Measurements from ENCODE around the gene RAET1L. TPM values are rescaled to one million over a fixed set of nuclear protein-coding genes. Genes with fewer than 3 reads are reported as not detected.
"Not testable (repeated sequence)": the region's sequence is repeated elsewhere in the genome, so short reads cannot be mapped to it uniquely, and the experiment has no call there.

Gene RAET1L
- total RNA-seq, 2 experiments from 2014 or later, result not detected

GRCh38 chr6:149990661-149991471 lies 34.5 kb downstream of the RAET1L start:
- Mint-ChIP-seq H3K4me3 (peak overlapping the region; percentile 68), H3K9me3 (peaks cover 9% of the 10 kb centered on the region), H3K4me1 (peaks cover 33% of the 10 kb centered on the region), H3K36me3 (ENCODE audit: low read depth) (peaks cover 8% of the 10 kb centered on the region), H3K27me3 (peaks cover 93% of the 10 kb centered on the region), H3K27ac (peak overlapping the region; percentile 54)
- peak; percentile 27 for DNase-seq
- POLR2A ChIA-PET, result no interaction called here
- CTCF ChIA-PET, result interaction anchor here (1.5 kb wide), 1 partner anchor 16 kb away, joined by 3 read pairs; no protein-coding TSS in a partner anchor

- Mint-ChIP-seq H3K4me1 (peaks cover 33% of the 10 kb centered on the region), H3K36me3 (ENCODE audit: low read depth) (peaks cover 8% of the 10 kb centered on the region), H3K27me3 (peaks cover 94% of the 10 kb centered on the region), H3K27ac (no peak overlapping the region), H3K4me3 (peak overlapping the region; percentile 68), H3K9me3 (peaks cover 9% of the 10 kb centered on the region)
- POLR2A ChIA-PET, result no interaction called here
- CTCF ChIA-PET, result no interaction called here
- no peak for DNase-seq
Observed at GRCh38 chr6:149990212-149990660, 35.1 kb downstream of the RAET1L start.

- CTCF ChIA-PET, result no interaction called here
- H3K9me3 Mint-ChIP-seq, result peaks cover 9% of the 10 kb centered on the region
- no peak for DNase-seq
- POLR2A ChIA-PET, result no interaction called here
- peak overlapping the region; percentile 46 for H3K27ac Mint-ChIP-seq
- no peak overlapping the region for H3K4me3 Mint-ChIP-seq
- H3K4me1 Mint-ChIP-seq, result peaks cover 33% of the 10 kb centered on the region
- H3K27me3 Mint-ChIP-seq, result peaks cover 93% of the 10 kb centered on the region
- H3K36me3 Mint-ChIP-seq (ENCODE audit: low read depth), result peaks cover 8% of the 10 kb centered on the region
Observed at GRCh38 chr6:149988550-149989346, 36.6 kb downstream of the RAET1L start.

- CTCF ChIA-PET, result no interaction called here
- Mint-ChIP-seq H3K9me3 (peaks cover 9% of the 10 kb centered on the region), H3K27ac (no peak overlapping the region), H3K36me3 (ENCODE audit: low read depth) (peaks cover 8% of the 10 kb centered on the region), H3K27me3 (peaks cover 89% of the 10 kb centered on the region), H3K4me3 (no peak overlapping the region), H3K4me1 (peaks cover 33% of the 10 kb centered on the region)
- DNase-seq, result no peak
- POLR2A ChIA-PET, result no interaction called here
Observed at GRCh38 chr6:149987602-149988107, 37.7 kb downstream of the RAET1L start.

- Mint-ChIP-seq H3K36me3 (ENCODE audit: low read depth) (peaks cover 7% of the 10 kb centered on the region), H3K9me3 (peaks cover 9% of the 10 kb centered on the region), H3K4me1 (peaks cover 25% of the 10 kb centered on the region), H3K4me3 (no peak overlapping the region), H3K27ac (no peak overlapping the region), H3K27me3 (peaks cover 86% of the 10 kb centered on the region)
- ChIA-PET POLR2A (no interaction called here), CTCF (no interaction called here)
- no peak for DNase-seq
Observed at GRCh38 chr6:149985481-149985937, 39.8 kb downstream of the RAET1L start.

GRCh38 chr6:149984773-149985172 lies 40.6 kb downstream of the RAET1L start:
- POLR2A ChIA-PET, result no interaction called here
- Mint-ChIP-seq H3K36me3 (ENCODE audit: low read depth) (peaks cover 6% of the 10 kb centered on the region), H3K27me3 (peaks cover 82% of the 10 kb centered on the region), H3K4me3 (no peak overlapping the region), H3K4me1 (peaks cover 18% of the 10 kb centered on the region), H3K27ac (no peak overlapping the region), H3K9me3 (peaks cover 9% of the 10 kb centered on the region)
- CTCF ChIA-PET, result interaction anchor here (0.8 kb wide), 1 partner anchor 81 kb away, joined by 3 read pairs; no protein-coding TSS in a partner anchor
- DNase-seq, result no peak

GRCh38 chr6:149983145-149983544 lies 42.2 kb downstream of the RAET1L start:
- DNase-seq, result no peak
- Mint-ChIP-seq H3K27ac (no peak overlapping the region), H3K4me1 (peaks cover 8% of the 10 kb centered on the region), H3K4me3 (no peak overlapping the region), H3K36me3 (ENCODE audit: low read depth) (peaks cover 2% of the 10 kb centered on the region), H3K9me3 (peaks cover 4% of the 10 kb centered on the region), H3K27me3 (peaks cover 79% of the 10 kb centered on the region)
- ChIA-PET CTCF (no interaction called here), POLR2A (no interaction called here)

- no peak for DNase-seq
- CTCF ChIA-PET, result no interaction called here
- no peaks in the 10 kb centered on the region for H3K36me3 Mint-ChIP-seq (ENCODE audit: low read depth)
- H3K4me1 Mint-ChIP-seq, result peaks cover 8% of the 10 kb centered on the region
- POLR2A ChIA-PET, result no interaction called here
- H3K27me3 Mint-ChIP-seq, result peaks cover 75% of the 10 kb centered on the region
- no peak overlapping the region for H3K27ac Mint-ChIP-seq
- H3K9me3 Mint-ChIP-seq, result no peaks in the 10 kb centered on the region
- no peak overlapping the region for H3K4me3 Mint-ChIP-seq
Observed at GRCh38 chr6:149979293-149979692, 46.0 kb downstream of the RAET1L start.

- Mint-ChIP-seq H3K4me1 (peaks cover 12% of the 10 kb centered on the region), H3K9me3 (no peaks in the 10 kb centered on the region), H3K27ac (no peak overlapping the region), H3K4me3 (no peak overlapping the region), H3K27me3 (peaks cover 78% of the 10 kb centered on the region), H3K36me3 (ENCODE audit: low read depth) (no peaks in the 10 kb centered on the region)
- DNase-seq, result no peak
- ChIA-PET POLR2A (no interaction called here), CTCF (no interaction called here)
Observed at GRCh38 chr6:149978610-149979009, 46.7 kb downstream of the RAET1L start.

GRCh38 chr6:149977221-149977620 lies 48.1 kb downstream of the RAET1L start:
- no peaks in the 10 kb centered on the region for H3K36me3 Mint-ChIP-seq (ENCODE audit: low read depth)
- peaks cover 76% of the 10 kb centered on the region for H3K27me3 Mint-ChIP-seq
- ChIA-PET CTCF (no interaction called here), POLR2A (no interaction called here)
- DNase-seq, result no peak
- H3K4me3 Mint-ChIP-seq, result no peak overlapping the region
- H3K27ac Mint-ChIP-seq, result no peak overlapping the region
- H3K9me3 Mint-ChIP-seq, result no peaks in the 10 kb centered on the region
- H3K4me1 Mint-ChIP-seq, result peaks cover 12% of the 10 kb centered on the region

GRCh38 chr6:149975400-149975799 lies 49.9 kb downstream of the RAET1L start:
- no peaks in the 10 kb centered on the region for H3K9me3 Mint-ChIP-seq
- ChIA-PET CTCF (no interaction called here), POLR2A (no interaction called here)
- no peak overlapping the region for H3K4me3 Mint-ChIP-seq
- H3K36me3 Mint-ChIP-seq (ENCODE audit: low read depth), result no peaks in the 10 kb centered on the region
- peaks cover 5% of the 10 kb centered on the region for H3K4me1 Mint-ChIP-seq
- no peak for DNase-seq
- H3K27me3 Mint-ChIP-seq, result peaks cover 66% of the 10 kb centered on the region
- no peak overlapping the region for H3K27ac Mint-ChIP-seq

GRCh38 chr6:149974825-149975224 lies 50.5 kb downstream of the RAET1L start:
- POLR2A ChIA-PET, result no interaction called here
- no peak for DNase-seq
- H3K4me3 Mint-ChIP-seq, result no peak overlapping the region
- no peaks in the 10 kb centered on the region for H3K9me3 Mint-ChIP-seq
- H3K27ac Mint-ChIP-seq, result no peak overlapping the region
- H3K36me3 Mint-ChIP-seq (ENCODE audit: low read depth), result no peaks in the 10 kb centered on the region
- CTCF ChIA-PET, result no interaction called here
- H3K4me1 Mint-ChIP-seq, result peaks cover 5% of the 10 kb centered on the region
- H3K27me3 Mint-ChIP-seq, result peaks cover 69% of the 10 kb centered on the region

- not testable (repeated sequence) for H3K4me3 Mint-ChIP-seq
Observed at GRCh38 chr6:149974394-149974793, 50.9 kb downstream of the RAET1L start.

More at GRCh38 chr6:149974394-149974793, 50.9 kb downstream of the RAET1L start:
- H3K4me1 Mint-ChIP-seq; CTCF ChIA-PET; DNase-seq; POLR2A ChIA-PET; H3K36me3 Mint-ChIP-seq (ENCODE audit: low read depth); H3K27ac Mint-ChIP-seq; H3K9me3 Mint-ChIP-seq: not testable (repeated sequence)
- peaks cover 70% of the 10 kb centered on the region for H3K27me3 Mint-ChIP-seq
